Measurements from ENCODE around the gene SH2D3C.

SH2D3C gene, protein sequence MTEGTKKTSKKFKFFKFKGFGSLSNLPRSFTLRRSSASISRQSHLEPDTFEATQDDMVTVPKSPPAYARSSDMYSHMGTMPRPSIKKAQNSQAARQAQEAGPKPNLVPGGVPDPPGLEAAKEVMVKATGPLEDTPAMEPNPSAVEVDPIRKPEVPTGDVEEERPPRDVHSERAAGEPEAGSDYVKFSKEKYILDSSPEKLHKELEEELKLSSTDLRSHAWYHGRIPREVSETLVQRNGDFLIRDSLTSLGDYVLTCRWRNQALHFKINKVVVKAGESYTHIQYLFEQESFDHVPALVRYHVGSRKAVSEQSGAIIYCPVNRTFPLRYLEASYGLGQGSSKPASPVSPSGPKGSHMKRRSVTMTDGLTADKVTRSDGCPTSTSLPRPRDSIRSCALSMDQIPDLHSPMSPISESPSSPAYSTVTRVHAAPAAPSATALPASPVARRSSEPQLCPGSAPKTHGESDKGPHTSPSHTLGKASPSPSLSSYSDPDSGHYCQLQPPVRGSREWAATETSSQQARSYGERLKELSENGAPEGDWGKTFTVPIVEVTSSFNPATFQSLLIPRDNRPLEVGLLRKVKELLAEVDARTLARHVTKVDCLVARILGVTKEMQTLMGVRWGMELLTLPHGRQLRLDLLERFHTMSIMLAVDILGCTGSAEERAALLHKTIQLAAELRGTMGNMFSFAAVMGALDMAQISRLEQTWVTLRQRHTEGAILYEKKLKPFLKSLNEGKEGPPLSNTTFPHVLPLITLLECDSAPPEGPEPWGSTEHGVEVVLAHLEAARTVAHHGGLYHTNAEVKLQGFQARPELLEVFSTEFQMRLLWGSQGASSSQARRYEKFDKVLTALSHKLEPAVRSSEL

DNA sequence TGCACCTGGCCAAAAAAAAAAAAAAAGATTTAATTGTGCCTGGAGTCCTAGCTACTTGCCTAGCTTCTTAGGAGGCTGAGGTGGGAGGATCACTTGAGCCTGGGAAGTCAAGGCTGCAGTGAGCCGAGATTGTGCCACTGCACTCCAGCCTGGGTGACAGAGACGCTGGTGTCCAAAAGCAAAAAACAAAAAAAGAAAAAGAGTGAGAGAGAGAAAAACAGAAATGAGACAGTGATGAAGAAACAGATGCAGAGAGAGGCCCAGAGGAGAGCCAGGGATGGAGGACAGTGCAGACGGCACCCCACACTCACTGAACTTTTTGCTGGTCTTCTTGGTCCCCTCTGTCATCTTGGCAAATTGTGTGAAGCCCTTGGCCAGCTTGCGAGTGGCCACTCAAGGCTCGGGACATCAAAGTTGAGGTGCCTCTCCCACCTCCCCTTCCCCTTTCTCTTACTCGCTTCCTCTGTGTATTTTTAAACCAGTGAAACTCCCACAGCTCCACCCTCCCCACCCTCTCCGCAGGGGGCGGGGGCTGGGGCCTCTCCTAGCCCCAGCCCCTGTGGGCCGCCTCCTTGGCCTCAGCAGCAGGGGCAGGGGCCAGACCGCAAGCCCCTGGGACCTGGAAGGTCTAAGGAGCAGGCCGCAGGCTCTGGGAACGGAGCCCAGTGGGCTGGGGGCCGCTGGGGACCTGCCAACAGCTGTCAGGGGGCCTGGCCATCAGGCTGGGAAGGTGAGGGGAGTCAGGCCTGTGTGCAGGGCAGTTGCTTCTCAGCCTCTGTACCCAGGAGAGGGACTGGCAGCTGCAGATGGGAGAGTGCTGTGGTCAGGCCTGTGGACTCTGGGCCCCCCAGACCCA, at the start of gene SH2D3C:
Gene SH2D3C, minus strand, starts transcription at position 387 of the 856 bp plus-strand sequence. Its CDS starts 39 bp downstream, at position 348.
- Histone ChIP-seq H3F3A (ENCODE audit: control insufficient read depth, insufficient read depth) (peaks cover 43% of the 10 kb centered on the region), H3K4me3 (ENCODE audit: low read length) (peak within 1 kb of the TSS; percentile 95), H3K4me2 (ENCODE audit: low read length) (peak within 1 kb of the TSS; percentile 97)

DNA sequence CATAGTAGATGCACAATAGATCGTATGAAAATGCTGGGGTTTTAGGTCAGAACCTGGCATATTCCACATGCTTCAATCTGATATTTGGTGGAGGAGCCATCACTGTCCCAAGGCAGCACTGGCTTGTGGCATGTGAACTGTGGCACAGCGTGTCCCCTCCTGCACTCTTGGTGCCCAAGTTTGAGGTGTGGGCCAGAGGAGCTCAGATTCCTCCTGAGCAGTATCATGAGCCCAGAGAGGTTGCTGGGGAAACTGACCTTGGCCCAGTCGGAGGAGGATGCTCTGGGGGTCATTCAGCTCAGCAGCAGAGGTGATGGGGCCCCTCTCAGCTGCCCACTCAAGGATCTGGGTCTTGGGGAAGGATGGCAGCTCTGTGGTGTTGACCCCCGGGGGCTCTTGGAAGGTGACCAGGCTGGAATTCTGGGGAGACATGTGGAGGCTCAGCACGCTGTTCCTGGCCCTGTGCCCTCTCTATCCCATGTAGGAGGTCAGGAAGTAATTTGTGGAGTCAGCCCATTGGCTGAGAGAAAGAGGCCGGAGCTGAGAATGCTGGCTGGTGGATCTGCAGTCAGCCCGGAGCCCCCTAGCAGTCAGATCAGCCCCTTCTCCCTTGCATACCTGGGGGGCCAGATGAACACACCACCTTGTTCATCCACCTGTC, 47.9 kb upstream of the SH2D3C start:
- peaks cover 3% of the 10 kb centered on the region; the same call in 1 of the 2 replicates for H3K4me1 ChIP-seq (ENCODE audit: control insufficient read depth, low read length)
- no peaks in the 10 kb centered on the region for H4K20me1 ChIP-seq (ENCODE audit: control insufficient read depth, insufficient read depth, low read depth, low read length)
- no peaks in the 10 kb centered on the region for H3K9me2 ChIP-seq (replicated peaks; ENCODE audit: control insufficient read depth, low read length)
- H3K4me2 ChIP-seq (ENCODE audit: low read length): no peak overlapping the region
- peaks cover 13% of the 10 kb centered on the region for H3F3A ChIP-seq (ENCODE audit: control insufficient read depth, insufficient read depth)
- TF ChIP-seq EZH2phosphoT487 (IDR thresholded peaks at IDR 0.05; ENCODE audit: borderline replicate concordance, low read length) (no peak), CTCF (IDR thresholded peaks at IDR 0.05; ENCODE audit: low read depth, low read length, poor library complexity, severe bottlenecking) (no peak)
- no peak overlapping the region for H3K4me3 ChIP-seq (ENCODE audit: low read length)
- no peak overlapping the region for H3K27ac ChIP-seq (ENCODE audit: low read depth, low read length)
- no peaks in the 10 kb centered on the region for H3K36me3 ChIP-seq (ENCODE audit: control insufficient read depth, low read length)
- peaks cover 5% of the 10 kb centered on the region; the same call in 1 of the 2 replicates for H3K27me3 ChIP-seq (ENCODE audit: control insufficient read depth, low read length)
- H3K79me2 ChIP-seq (ENCODE audit: control insufficient read depth, low read length): no peaks in the 10 kb centered on the region
- H3K9me3 ChIP-seq (ENCODE audit: control insufficient read depth, insufficient read depth, low read length): no peaks in the 10 kb centered on the region

More for the DNA sequence above, at the start of gene SH2D3C:
- Histone ChIP-seq H3K79me2 (ENCODE audit: control insufficient read depth, low read length) (peaks cover 27% of the 10 kb centered on the region), H3K9me2 (replicated peaks; ENCODE audit: control insufficient read depth, low read length) (no peaks in the 10 kb centered on the region), H4K20me1 (ENCODE audit: control insufficient read depth, insufficient read depth, low read depth, low read length) (no peaks in the 10 kb centered on the region), H3K4me1 (ENCODE audit: control insufficient read depth, low read length) (peaks cover 61% of the 10 kb centered on the region), H3K36me3 (ENCODE audit: control insufficient read depth, low read length) (peaks cover 26% of the 10 kb centered on the region), H3K27me3 (ENCODE audit: control insufficient read depth, low read length) (no peaks in the 10 kb centered on the region), H3K27ac (ENCODE audit: low read depth, low read length) (peak within 1 kb of the TSS; percentile 96), H3K9me3 (ENCODE audit: control insufficient read depth, insufficient read depth, low read length) (no peaks in the 10 kb centered on the region)
- no peak for TF ChIP-seq EZH2phosphoT487 (IDR thresholded peaks at IDR 0.05; ENCODE audit: borderline replicate concordance, low read length)
- no peak for TF ChIP-seq CTCF (IDR thresholded peaks at IDR 0.05; ENCODE audit: low read depth, low read length, poor library complexity, severe bottlenecking)

Measured in DOHH2 (cell line).